ENCODE results near the gene KATNAL2. TPM values are rescaled to one million over a fixed set of nuclear protein-coding genes. Genes with fewer than 3 reads are reported as not detected.
"Not testable (repeated sequence)": the region's sequence is repeated elsewhere in the genome, so short reads cannot be mapped to it uniquely, and the experiment has no call there.

The KATNAL2 gene
- total and polyA plus RNA-seq, 2 experiments from 2014 or later, result 3.9 to 4.1 TPM

DNA sequence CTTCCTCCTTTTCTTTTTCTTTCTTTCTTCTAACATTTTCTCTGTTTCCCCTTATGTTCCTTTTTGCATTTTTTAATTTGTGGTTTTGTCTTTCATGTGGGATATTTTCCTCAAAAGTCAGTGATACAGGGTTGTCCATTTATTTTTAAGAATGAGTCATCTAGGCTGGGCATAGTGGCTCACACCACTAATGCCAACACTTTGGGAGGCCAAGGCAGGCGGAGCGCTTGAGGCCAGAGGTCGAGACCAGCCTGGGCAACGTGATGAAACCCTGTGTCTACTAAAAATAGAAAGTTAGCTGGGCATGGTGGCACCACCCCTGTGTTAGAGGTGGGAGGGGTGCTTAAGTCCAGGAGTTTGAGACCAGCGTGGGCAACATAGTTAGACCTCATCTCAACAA, 35.8 kb downstream of the KATNAL2 start:
- no peaks in the 10 kb centered on the region for H3F3A ChIP-seq (ENCODE audit: insufficient read depth)
- no peaks in the 10 kb centered on the region for H4K20me1 ChIP-seq (ENCODE audit: insufficient read depth)
- H3K4me1 ChIP-seq (ENCODE audit: insufficient read depth), result no peaks in the 10 kb centered on the region
- no peak overlapping the region for H3K4me2 ChIP-seq (ENCODE audit: unreplicated experiment)
- 63 to 69% methylated on average over 4 to 5 of the region's 5 CpGs for WGBS, 2 experiments (ENCODE audit: low coverage in 1 of 2, low lambda C conversion rate in 2 of 2, missing lambda C conversion rate in 2 of 2)
- H3K9me3 ChIP-seq (ENCODE audit: low read depth), result no peaks in the 10 kb centered on the region
- no peak overlapping the region for H2AFZ ChIP-seq
- no peak overlapping the region for H3K4me3 ChIP-seq
- H3K27me3 ChIP-seq (replicated peaks; ENCODE audit: insufficient read depth), result no peaks in the 10 kb centered on the region
- no peaks in the 10 kb centered on the region for H3K36me3 ChIP-seq (ENCODE audit: low read depth)
- no peaks in the 10 kb centered on the region for H3K79me2 ChIP-seq (ENCODE audit: insufficient read depth)
- no peak overlapping the region for H3K27ac ChIP-seq
- TF ChIP-seq EZH2 (IDR thresholded peaks at IDR 0.05; ENCODE audit: insufficient read depth, poor library complexity, severe bottlenecking), result no peak
- no peak for TF ChIP-seq EZH2phosphoT487 (IDR thresholded peaks at IDR 0.05; ENCODE audit: insufficient read depth, low read depth)
- DNase-seq, result no peak
- in situ Hi-C loops (cut with MboI), result no loop called here
- no peak overlapping the region for H3K9ac ChIP-seq
- H3K9me2 ChIP-seq (ENCODE audit: insufficient read depth), result no peaks in the 10 kb centered on the region

DNA sequence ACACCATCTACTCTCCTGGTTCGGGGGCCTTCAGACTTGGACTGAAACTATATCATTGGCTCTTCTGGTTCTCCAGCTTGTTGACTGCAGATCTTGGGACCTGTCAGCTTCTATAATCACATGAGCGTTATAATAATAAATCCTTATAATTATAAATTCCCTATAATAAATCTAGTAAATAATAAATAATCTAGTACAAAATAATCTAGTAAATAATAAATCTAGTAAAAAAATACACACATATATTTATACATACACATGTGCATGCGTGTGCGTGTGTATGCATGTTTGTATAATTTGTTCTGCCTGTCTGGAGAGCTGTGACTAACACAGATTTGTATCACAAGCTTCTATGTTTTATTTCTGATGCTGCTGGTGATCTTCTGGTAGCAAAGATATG, 40.8 kb downstream of the KATNAL2 start:
- Histone ChIP-seq H3K27me3 (replicated peaks; ENCODE audit: insufficient read depth) (no peaks in the 10 kb centered on the region), H4K20me1 (ENCODE audit: insufficient read depth) (no peaks in the 10 kb centered on the region), H3K9me2 (ENCODE audit: insufficient read depth) (no peaks in the 10 kb centered on the region), H3K4me2 (ENCODE audit: unreplicated experiment) (no peak overlapping the region), H3K4me3 (no peak overlapping the region), H2AFZ (no peak overlapping the region), H3K36me3 (ENCODE audit: low read depth) (no peaks in the 10 kb centered on the region), H3F3A (ENCODE audit: insufficient read depth) (no peaks in the 10 kb centered on the region), H3K27ac (no peak overlapping the region), H3K9me3 (ENCODE audit: low read depth) (no peaks in the 10 kb centered on the region), H3K79me2 (ENCODE audit: insufficient read depth) (no peaks in the 10 kb centered on the region), H3K4me1 (ENCODE audit: insufficient read depth) (no peaks in the 10 kb centered on the region), H3K9ac (no peak overlapping the region)
- DNase-seq, result no peak
- 79 to 88% methylated on average over 4 of the region's 4 CpGs for WGBS, 2 experiments (ENCODE audit: low coverage in 1 of 2, low lambda C conversion rate in 2 of 2, missing lambda C conversion rate in 2 of 2)
- TF ChIP-seq EZH2 (IDR thresholded peaks at IDR 0.05; ENCODE audit: insufficient read depth, poor library complexity, severe bottlenecking) (no peak), EZH2phosphoT487 (IDR thresholded peaks at IDR 0.05; ENCODE audit: insufficient read depth, low read depth) (no peak)
- in situ Hi-C loops (cut with MboI), result no loop called here

DNA sequence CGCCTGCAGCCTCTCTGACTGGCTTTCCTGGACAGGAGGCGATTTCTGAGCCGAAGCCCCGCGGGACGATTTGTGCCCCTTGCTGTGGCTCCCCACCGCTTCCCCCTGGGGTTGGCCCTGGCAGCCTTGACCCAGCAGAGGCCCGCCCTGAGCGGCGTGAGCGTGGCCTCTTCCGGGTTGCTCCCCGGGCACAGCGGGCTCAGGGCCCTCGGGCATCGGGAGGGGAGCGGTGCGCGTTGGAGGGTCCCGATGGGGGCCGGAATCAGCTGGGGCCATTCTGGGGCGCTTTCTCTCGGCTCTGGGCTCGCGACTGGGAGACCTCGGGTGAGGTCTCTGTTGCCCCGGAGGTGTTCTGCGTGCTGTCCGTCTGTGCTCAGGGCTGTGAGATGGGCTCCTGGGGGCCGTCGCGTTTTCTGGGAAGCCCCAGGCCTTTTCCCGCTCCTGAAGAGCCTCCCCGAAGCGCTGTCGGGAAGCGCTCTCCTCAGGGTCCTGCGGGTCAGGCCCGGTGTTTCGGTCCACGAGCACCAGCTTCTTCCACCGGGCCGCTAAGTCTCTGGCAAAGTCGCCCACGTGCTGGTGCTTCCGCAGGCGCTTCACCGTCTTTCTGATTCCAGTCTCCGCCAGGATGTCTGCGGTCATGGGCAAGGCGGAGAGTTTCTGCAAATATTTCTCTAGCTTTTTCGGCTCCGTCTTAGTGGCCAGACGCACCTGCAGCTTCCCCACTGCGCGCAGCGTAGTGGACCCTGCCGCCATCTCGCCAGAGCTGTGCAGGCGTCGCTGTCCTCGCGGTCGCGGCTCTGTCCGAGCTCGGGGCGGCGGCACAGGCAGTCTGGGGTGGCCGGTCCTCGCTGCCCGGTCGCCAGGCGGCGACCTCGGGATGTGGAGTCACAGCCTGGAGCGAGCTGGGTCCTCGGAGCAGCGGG, 46.5 kb downstream of the KATNAL2 start:
- no CpG with 5 or more reads among the region's 79 CpGs for WGBS, 2 experiments (ENCODE audit: low coverage in 1 of 2, low lambda C conversion rate in 2 of 2, missing lambda C conversion rate in 2 of 2)
- not testable (repeated sequence) for H3K4me2 ChIP-seq (ENCODE audit: unreplicated experiment); H3K27ac ChIP-seq

DNA sequence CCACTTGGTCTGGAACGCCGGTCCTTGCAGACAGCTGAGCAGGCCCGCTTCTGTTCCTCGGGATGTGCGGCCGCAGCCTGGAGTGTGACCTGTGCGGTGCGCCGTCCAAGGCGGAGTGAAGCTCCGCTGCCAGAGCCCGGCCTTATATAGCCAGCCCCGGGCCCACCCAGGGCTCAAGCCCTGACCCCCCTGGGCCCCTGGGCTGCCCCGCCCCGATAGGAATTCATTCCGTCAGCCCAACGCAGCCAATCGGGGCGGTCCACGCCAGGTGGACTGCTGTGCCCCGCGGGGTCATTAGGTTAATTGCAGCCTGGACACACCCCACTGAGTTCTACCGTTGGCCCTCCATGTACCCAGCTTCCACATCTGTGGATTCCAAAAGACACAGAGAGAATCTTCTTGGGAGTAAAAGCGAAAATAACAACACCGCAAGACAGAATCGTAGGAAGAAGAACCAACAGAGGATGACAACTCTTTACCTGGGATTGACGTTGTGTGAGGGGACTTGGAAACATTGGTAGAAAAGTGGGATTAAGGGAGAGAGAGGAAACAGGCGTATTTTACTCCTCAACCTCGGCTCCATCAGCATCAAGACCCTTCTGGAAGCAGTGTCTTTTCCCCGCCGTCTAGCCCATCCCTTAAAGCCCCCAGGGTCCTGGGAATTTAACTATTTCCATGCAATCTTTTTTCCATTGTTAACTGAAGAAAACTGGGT, 47.3 kb downstream of the KATNAL2 start:
- H4K20me1 ChIP-seq (ENCODE audit: insufficient read depth); H3K79me2 ChIP-seq (ENCODE audit: insufficient read depth); H3K9me2 ChIP-seq (ENCODE audit: insufficient read depth); H3K9me3 ChIP-seq (ENCODE audit: low read depth); H3F3A ChIP-seq (ENCODE audit: insufficient read depth); H3K36me3 ChIP-seq (ENCODE audit: low read depth); H3K4me2 ChIP-seq (ENCODE audit: unreplicated experiment); DNase-seq; H3K27me3 ChIP-seq (replicated peaks; ENCODE audit: insufficient read depth); H3K9ac ChIP-seq; H3K4me1 ChIP-seq (ENCODE audit: insufficient read depth); in situ Hi-C loops (cut with MboI); H3K4me3 ChIP-seq; H3K27ac ChIP-seq; H2AFZ ChIP-seq: not testable (repeated sequence)
- 67 to 71% methylated on average over 8 of the region's 31 CpGs for WGBS, 2 experiments (ENCODE audit: low coverage in 1 of 2, low lambda C conversion rate in 2 of 2, missing lambda C conversion rate in 2 of 2)

More for the DNA sequence above, 46.5 kb downstream of the KATNAL2 start:
- H3F3A ChIP-seq (ENCODE audit: insufficient read depth); H3K9ac ChIP-seq; H3K36me3 ChIP-seq (ENCODE audit: low read depth); H3K9me2 ChIP-seq (ENCODE audit: insufficient read depth); H3K4me3 ChIP-seq; H3K79me2 ChIP-seq (ENCODE audit: insufficient read depth); DNase-seq; H3K4me1 ChIP-seq (ENCODE audit: insufficient read depth); H3K9me3 ChIP-seq (ENCODE audit: low read depth); H2AFZ ChIP-seq; H4K20me1 ChIP-seq (ENCODE audit: insufficient read depth); H3K27me3 ChIP-seq (replicated peaks; ENCODE audit: insufficient read depth); in situ Hi-C loops (cut with MboI): not testable (repeated sequence)

DNA sequence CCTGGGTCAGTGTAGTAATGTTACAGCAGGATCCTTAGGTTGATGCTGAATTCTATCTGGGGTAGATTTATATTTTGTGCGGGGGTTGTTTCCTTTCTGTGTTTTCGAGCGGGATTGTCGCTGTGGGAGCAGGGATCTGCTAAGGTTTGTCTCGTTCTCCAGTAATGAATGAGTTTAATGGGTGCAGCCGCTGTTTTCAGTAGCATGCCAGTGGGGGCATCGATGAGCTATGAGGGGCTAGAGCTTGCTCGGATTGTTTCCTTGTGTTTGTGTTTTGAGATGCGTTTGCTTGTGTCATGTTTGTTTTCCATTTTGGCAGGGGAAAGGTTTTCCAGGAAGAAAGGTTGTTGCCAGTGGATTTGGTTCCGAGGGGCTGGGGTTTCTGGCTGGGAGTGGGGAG, 48.9 kb downstream of the KATNAL2 start:
- WGBS, 2 experiments (ENCODE audit: low coverage in 1 of 2, low lambda C conversion rate in 2 of 2, missing lambda C conversion rate in 2 of 2), result no CpG with 5 or more reads among the region's 10 CpGs
- H3K4me1 ChIP-seq (ENCODE audit: insufficient read depth); H3K4me3 ChIP-seq; H3K27me3 ChIP-seq (replicated peaks; ENCODE audit: insufficient read depth); DNase-seq; H4K20me1 ChIP-seq (ENCODE audit: insufficient read depth); H3K9me3 ChIP-seq (ENCODE audit: low read depth); H3K9ac ChIP-seq; in situ Hi-C loops (cut with MboI); H3K4me2 ChIP-seq (ENCODE audit: unreplicated experiment); H3K27ac ChIP-seq; H3K79me2 ChIP-seq (ENCODE audit: insufficient read depth); H3K9me2 ChIP-seq (ENCODE audit: insufficient read depth); H3F3A ChIP-seq (ENCODE audit: insufficient read depth); H2AFZ ChIP-seq; H3K36me3 ChIP-seq (ENCODE audit: low read depth): not testable (repeated sequence)

DNA sequence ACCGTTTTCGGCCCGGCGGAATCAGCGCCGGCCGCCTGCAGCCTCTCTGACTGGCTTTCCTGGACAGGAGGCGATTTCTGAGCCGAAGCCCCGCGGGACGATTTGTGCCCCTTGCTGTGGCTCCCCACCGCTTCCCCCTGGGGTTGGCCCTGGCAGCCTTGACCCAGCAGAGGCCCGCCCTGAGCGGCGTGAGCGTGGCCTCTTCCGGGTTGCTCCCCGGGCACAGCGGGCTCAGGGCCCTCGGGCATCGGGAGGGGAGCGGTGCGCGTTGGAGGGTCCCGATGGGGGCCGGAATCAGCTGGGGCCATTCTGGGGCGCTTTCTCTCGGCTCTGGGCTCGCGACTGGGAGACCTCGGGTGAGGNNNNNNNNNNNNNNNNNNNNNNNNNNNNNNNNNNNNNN, 52.1 kb downstream of the KATNAL2 start:
- H3F3A ChIP-seq (ENCODE audit: insufficient read depth); H3K9me2 ChIP-seq (ENCODE audit: insufficient read depth); H3K4me3 ChIP-seq; DNase-seq; H3K4me2 ChIP-seq (ENCODE audit: unreplicated experiment); H4K20me1 ChIP-seq (ENCODE audit: insufficient read depth); H3K9me3 ChIP-seq (ENCODE audit: low read depth); H3K27ac ChIP-seq; H2AFZ ChIP-seq; H3K79me2 ChIP-seq (ENCODE audit: insufficient read depth); H3K27me3 ChIP-seq (replicated peaks; ENCODE audit: insufficient read depth); H3K36me3 ChIP-seq (ENCODE audit: low read depth); in situ Hi-C loops (cut with MboI); H3K9ac ChIP-seq; H3K4me1 ChIP-seq (ENCODE audit: insufficient read depth): not testable (repeated sequence)
- WGBS, 2 experiments (ENCODE audit: low coverage in 1 of 2, low lambda C conversion rate in 2 of 2, missing lambda C conversion rate in 2 of 2), result no CpG with 5 or more reads among the region's 32 CpGs

DNA sequence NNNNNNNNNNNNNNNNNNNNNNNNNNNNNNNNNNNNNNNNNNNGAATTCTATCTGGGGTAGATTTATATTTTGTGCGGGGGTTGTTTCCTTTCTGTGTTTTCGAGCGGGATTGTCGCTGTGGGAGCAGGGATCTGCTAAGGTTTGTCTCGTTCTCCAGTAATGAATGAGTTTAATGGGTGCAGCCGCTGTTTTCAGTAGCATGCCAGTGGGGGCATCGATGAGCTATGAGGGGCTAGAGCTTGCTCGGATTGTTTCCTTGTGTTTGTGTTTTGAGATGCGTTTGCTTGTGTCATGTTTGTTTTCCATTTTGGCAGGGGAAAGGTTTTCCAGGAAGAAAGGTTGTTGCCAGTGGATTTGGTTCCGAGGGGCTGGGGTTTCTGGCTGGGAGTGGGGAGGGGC, 102.5 kb downstream of the KATNAL2 start:
- H3K36me3 ChIP-seq (ENCODE audit: low read depth); H3K4me3 ChIP-seq; H4K20me1 ChIP-seq (ENCODE audit: insufficient read depth); H3K27ac ChIP-seq; H2AFZ ChIP-seq; H3K27me3 ChIP-seq (replicated peaks; ENCODE audit: insufficient read depth); H3K4me1 ChIP-seq (ENCODE audit: insufficient read depth); in situ Hi-C loops (cut with MboI); H3F3A ChIP-seq (ENCODE audit: insufficient read depth); DNase-seq; H3K4me2 ChIP-seq (ENCODE audit: unreplicated experiment); H3K9me2 ChIP-seq (ENCODE audit: insufficient read depth); H3K79me2 ChIP-seq (ENCODE audit: insufficient read depth); H3K9ac ChIP-seq; H3K9me3 ChIP-seq (ENCODE audit: low read depth): not testable (repeated sequence)
- no CpG with 5 or more reads among the region's 10 CpGs for WGBS, 2 experiments (ENCODE audit: low coverage in 1 of 2, low lambda C conversion rate in 2 of 2, missing lambda C conversion rate in 2 of 2)

Measured in GM23248 (cell line).